GM12878 (cell line): ENCODE measurements around the gene DYNLL2. TPM values are rescaled to one million over a fixed set of nuclear protein-coding genes. Genes with fewer than 3 reads are reported as not detected.

Experiments
- CBX5 ChIP-seq: sonication (generic); IDR thresholded peaks from 2 replicates; pipeline ENCODE4 v1.6.1; 2016; ENCODE audit warnings: low read depth, moderate library complexity, mild to moderate bottlenecking, inconsistent platforms
- CHD2 ChIP-seq: IDR thresholded peaks from 2 replicates; pipeline ENCODE4 v1.6.1; 2011; ENCODE audit warnings: low read depth, low read length, improper control_type of control experiment, borderline replicate concordance
- DPF2 ChIP-seq: fragments of 450-650 bp; IDR thresholded peaks from 2 replicates; pipeline ENCODE4 v1.6.1; 2017; ENCODE audit warnings: mild to moderate bottlenecking
- HCFC1 ChIP-seq: fragments of 150-350 bp; IDR thresholded peaks from 2 replicates; pipeline ENCODE4 v1.6.1; 2014; ENCODE audit warnings: low read length
- IRF4 ChIP-seq: IDR thresholded peaks from 2 replicates; pipeline ENCODE4 v1.6.1; 2011; ENCODE audit warnings: low read depth, low read length
- NBN ChIP-seq: fragments of 450-650 bp; IDR thresholded peaks from 2 replicates; pipeline ENCODE4 v1.6.1; 2016
- NFYA ChIP-seq: IDR thresholded peaks from 2 replicates; pipeline ENCODE4 v1.6.1; 2011; ENCODE audit warnings: low read depth, mild to moderate bottlenecking, low read length, improper control_type of control experiment, borderline replicate concordance
- NKRF ChIP-seq: fragments of 450-650 bp; conservative IDR thresholded peaks from 2 replicates; pipeline ENCODE4 v1.6.1; 2017; ENCODE audit warnings: mild to moderate bottlenecking, moderate library complexity
- NRF1 ChIP-seq: conservative IDR thresholded peaks from 2 replicates; pipeline ENCODE4 v1.6.1; 2011; ENCODE audit warnings: mild to moderate bottlenecking, low read depth, low read length, improper control_type of control experiment
- PAX8 ChIP-seq: fragments of 450-650 bp; IDR thresholded peaks from 2 replicates; pipeline ENCODE4 v1.6.1; 2017; ENCODE audit warnings: mild to moderate bottlenecking, moderate library complexity
- PML ChIP-seq: IDR thresholded peaks from 2 replicates; pipeline ENCODE4 v1.6.1; 2012; ENCODE audit warnings: low read length, inconsistent platforms
- POLR2A ChIP-seq: IDR thresholded peaks from 2 replicates; pipeline ENCODE4 v1.6.1; 2011; ENCODE audit warnings: low read depth, mild to moderate bottlenecking, low read length
- REST ChIP-seq: IDR thresholded peaks from 2 replicates; pipeline ENCODE4 v1.6.1; 2012; ENCODE audit warnings: mild to moderate bottlenecking, low read depth, low read length
- RUNX3 ChIP-seq: IDR thresholded peaks from 2 replicates; pipeline ENCODE4 v1.6.1; 2012; ENCODE audit warnings: low read length, inconsistent platforms
- SMC3 ChIP-seq: IDR thresholded peaks from 2 replicates; pipeline ENCODE4 v1.6.1; 2011; ENCODE audit warnings: low read length, improper control_type of control experiment, borderline replicate concordance
- STAT3 ChIP-seq: IDR thresholded peaks from 2 replicates; pipeline ENCODE4 v1.6.1; 2011; ENCODE audit warnings: low read depth, low read length, improper control_type of control experiment
- SUZ12 ChIP-seq: fragments of 200-600 bp; sonication (generic); IDR thresholded peaks from one replicate; pipeline ENCODE4 v1.6.1; 2018; ENCODE audit warnings: antibody characterized with exemption, mild to moderate bottlenecking; ENCODE audit not compliant: unreplicated experiment
- YY1 ChIP-seq: IDR thresholded peaks from 2 replicates; pipeline ENCODE4 v1.6.1; 2011; ENCODE audit warnings: low read depth, mild to moderate bottlenecking, low read length
- ZNF207 ChIP-seq: fragments of 450-650 bp; IDR thresholded peaks from 2 replicates; pipeline ENCODE4 v1.6.1; 2014; ENCODE audit warnings: antibody characterized with exemption, mild to moderate bottlenecking, borderline replicate concordance
- polyA plus RNA-seq, 11 experiments: library from polyadenylated mRNA; depleted of rRNA in 4 of 11; unstranded in 6 of 11; stranded (reverse) in 5 of 11; fragments of >200 nt; fragmentation: Nextera tagmentation in 4 of 11; fragmentation: Illumina TruSeq in 1 of 11; extraction: Ambion mirVana in 4 of 11; extraction: Trizol in 1 of 11; gene quantifications; 1 replicate in 1 of 11; 2 replicates in 10 of 11; pipeline versions ENCODE4 v1.2.1 to v1.2.3, GENCODE V29; 2011 to 2016; ENCODE audit warnings: inconsistent platforms in 2 of 11, missing spikeins in 2 of 11, low read depth in 1 of 11
- total RNA-seq, 4 experiments: library from RNA; depleted of rRNA in 3 of 4; stranded (reverse); fragments of >200 nt in 3 of 4; fragmentation: Illumina TruSeq in 1 of 4; extraction: Trizol in 1 of 4; gene quantifications; 2 replicates each; pipeline versions ENCODE4 v1.2.1 to v1.2.3, GENCODE V29; 2013 to 2021
- TF ChIP-seq, protein P1 (sequence below): fragments of 450-650 bp; formaldehyde crosslinking; IDR thresholded peaks from 2 replicates; pipeline ENCODE4 v1.4.0; 2020; ENCODE audit warnings: mild to moderate bottlenecking, moderate library complexity
- TF ChIP-seq, protein P2 (sequence below), 3 experiments: IDR thresholded peaks in 2 of 3; conservative IDR thresholded peaks in 1 of 3; 2 replicates each; pipeline ENCODE4 v1.5.1; 2011; ENCODE audit warnings: low read depth in 3 of 3, low read length in 3 of 3, mild to moderate bottlenecking in 3 of 3, control low read depth in 2 of 3, moderate library complexity in 2 of 3, inconsistent platforms in 1 of 3, mixed read lengths in 1 of 3; ENCODE audit not compliant: control insufficient read depth in 2 of 3, insufficient read depth in 1 of 3; ENCODE audit errors: extremely low read depth in 1 of 3

Gene DYNLL2
- total and polyA plus RNA-seq, 10 of the 15 experiments (the other 5 are each of a cell fraction or from before 2014, with no cell fraction given), result 0.62 to 19.2 (median 9.1) TPM

DNA sequence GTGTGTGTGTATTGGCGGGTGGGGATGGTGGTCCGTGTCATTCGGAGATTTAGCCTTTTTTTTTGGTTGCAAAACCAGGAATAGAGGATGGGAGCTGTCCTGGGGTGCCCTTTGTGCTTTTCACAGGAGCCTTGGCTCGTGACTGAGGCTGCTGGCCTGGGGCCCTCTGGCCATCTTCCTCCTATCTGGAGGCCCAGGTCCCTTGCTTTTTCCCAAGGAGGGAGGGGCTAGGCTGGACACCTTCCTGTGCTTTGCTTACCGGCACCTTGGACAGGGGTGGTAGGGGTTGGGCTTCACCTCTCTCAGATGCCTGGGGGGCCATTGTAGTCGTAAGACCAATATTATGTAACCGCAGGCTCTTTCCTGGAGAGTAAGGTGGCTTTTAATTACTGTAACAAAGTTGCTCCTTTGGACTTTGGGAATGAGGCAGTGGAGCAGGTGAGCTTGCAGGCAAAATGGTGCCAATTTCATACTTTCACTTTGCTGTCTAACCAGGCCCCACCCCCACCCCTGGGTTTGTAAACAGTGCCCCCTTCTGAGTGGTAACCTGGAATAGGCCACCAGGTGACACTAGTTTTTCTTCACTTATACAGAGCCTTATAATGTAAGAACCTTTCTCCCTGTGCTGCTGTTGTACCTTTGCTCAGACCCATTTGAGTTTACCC, 1.2 kb downstream of the DYNLL2 start (continued):
- TF ChIP-seq, protein P1, sequence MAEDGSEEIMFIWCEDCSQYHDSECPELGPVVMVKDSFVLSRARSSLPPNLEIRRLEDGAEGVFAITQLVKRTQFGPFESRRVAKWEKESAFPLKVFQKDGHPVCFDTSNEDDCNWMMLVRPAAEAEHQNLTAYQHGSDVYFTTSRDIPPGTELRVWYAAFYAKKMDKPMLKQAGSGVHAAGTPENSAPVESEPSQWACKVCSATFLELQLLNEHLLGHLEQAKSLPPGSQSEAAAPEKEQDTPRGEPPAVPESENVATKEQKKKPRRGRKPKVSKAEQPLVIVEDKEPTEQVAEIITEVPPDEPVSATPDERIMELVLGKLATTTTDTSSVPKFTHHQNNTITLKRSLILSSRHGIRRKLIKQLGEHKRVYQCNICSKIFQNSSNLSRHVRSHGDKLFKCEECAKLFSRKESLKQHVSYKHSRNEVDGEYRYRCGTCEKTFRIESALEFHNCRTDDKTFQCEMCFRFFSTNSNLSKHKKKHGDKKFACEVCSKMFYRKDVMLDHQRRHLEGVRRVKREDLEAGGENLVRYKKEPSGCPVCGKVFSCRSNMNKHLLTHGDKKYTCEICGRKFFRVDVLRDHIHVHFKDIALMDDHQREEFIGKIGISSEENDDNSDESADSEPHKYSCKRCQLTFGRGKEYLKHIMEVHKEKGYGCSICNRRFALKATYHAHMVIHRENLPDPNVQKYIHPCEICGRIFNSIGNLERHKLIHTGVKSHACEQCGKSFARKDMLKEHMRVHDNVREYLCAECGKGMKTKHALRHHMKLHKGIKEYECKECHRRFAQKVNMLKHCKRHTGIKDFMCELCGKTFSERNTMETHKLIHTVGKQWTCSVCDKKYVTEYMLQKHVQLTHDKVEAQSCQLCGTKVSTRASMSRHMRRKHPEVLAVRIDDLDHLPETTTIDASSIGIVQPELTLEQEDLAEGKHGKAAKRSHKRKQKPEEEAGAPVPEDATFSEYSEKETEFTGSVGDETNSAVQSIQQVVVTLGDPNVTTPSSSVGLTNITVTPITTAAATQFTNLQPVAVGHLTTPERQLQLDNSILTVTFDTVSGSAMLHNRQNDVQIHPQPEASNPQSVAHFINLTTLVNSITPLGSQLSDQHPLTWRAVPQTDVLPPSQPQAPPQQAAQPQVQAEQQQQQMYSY (CRISPR knock-in tag), result no peak
- TF ChIP-seq HCFC1 (no peak), ZNF207 (no peak), REST (peak; percentile 76; the same call in 1 of the 2 replicates), NBN (0 out of 2 replicates have a peak, but pooled peaks have one; percentile 35), IRF4 (no peak), POLR2A (no peak), SUZ12 (no peak), CBX5 (no peak), YY1 (peak; percentile 66), STAT3 (no peak), NRF1 (no peak), NFYA (no peak), SMC3 (peak; percentile 21; the same call in 1 of the 2 replicates), PAX8 (no peak), CHD2 (peak; percentile 48; the same call in 1 of the 2 replicates), RUNX3 (peak; percentile 48; the same call in 1 of the 2 replicates), PML (no peak; the same call in 1 of the 2 replicates), NKRF (peak; percentile 42; the same call in 1 of the 2 replicates), DPF2 (no peak)
- TF ChIP-seq, protein P2, sequence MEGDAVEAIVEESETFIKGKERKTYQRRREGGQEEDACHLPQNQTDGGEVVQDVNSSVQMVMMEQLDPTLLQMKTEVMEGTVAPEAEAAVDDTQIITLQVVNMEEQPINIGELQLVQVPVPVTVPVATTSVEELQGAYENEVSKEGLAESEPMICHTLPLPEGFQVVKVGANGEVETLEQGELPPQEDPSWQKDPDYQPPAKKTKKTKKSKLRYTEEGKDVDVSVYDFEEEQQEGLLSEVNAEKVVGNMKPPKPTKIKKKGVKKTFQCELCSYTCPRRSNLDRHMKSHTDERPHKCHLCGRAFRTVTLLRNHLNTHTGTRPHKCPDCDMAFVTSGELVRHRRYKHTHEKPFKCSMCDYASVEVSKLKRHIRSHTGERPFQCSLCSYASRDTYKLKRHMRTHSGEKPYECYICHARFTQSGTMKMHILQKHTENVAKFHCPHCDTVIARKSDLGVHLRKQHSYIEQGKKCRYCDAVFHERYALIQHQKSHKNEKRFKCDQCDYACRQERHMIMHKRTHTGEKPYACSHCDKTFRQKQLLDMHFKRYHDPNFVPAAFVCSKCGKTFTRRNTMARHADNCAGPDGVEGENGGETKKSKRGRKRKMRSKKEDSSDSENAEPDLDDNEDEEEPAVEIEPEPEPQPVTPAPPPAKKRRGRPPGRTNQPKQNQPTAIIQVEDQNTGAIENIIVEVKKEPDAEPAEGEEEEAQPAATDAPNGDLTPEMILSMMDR (IDR thresholded peaks at IDR 0.05 in 2 of 3, conservative IDR thresholded peaks at IDR 0.05 in 1 of 3; ENCODE audit: control insufficient read depth in 2 of 3, extremely low read depth in 1 of 3, insufficient read depth in 1 of 3, low read depth in 3 of 3, low read length in 3 of 3), result peak; percentile 46 to 59 (median 57)
